Measurements from ENCODE around the gene TMEM205. TPM values are rescaled to one million over a fixed set of nuclear protein-coding genes. Genes with fewer than 3 reads are reported as not detected.

The TMEM205 gene
- total and polyA plus RNA-seq, 12 donors = 135 to 1,314 (median 262) TPM

- Histone ChIP-seq H3K4me3 (no peak overlapping the region), H3K9me3 (replicated peaks in 1 of 3) (no peaks in the 10 kb centered on the region), H3K27ac (no peak overlapping the region), H3K4me1 (replicated peaks in 1 of 2) (no peaks in the 10 kb centered on the region), H3K36me3 (replicated peaks in 1 of 2) (no peaks in the 10 kb centered on the region), H3K27me3 (no peaks in the 10 kb centered on the region)
- no peak for DNase-seq
- TF ChIP-seq CTCF (IDR thresholded peaks at IDR 0.05) = no peak
- no peak for TF ChIP-seq POLR2A (IDR thresholded peaks at IDR 0.05)
- WGBS, 4 donors = 91 to 100% (median 95%) methylated on average over 2 of the region's 2 CpGs
- intact Hi-C loops (cut with DNase I) = no loop called here
These were observed 44.3 kb upstream of the TMEM205 start for GRCh38 chr19:11390359-11390758.

GRCh38 chr19:11387162-11388034 is 41.3 kb upstream of the TMEM205 start:
- peaks cover 3 to 14% of the 10 kb centered on the region in 2 donors for H3K4me1 ChIP-seq (replicated peaks in 1 of 2)
- no peak for DNase-seq
- intact Hi-C loops (cut with DNase I) = loop anchor here in 1 of 2 donors (5.0 kb wide), 1 partner anchor 45 kb away; no protein-coding TSS in a partner anchor
- peak overlapping the region in 1 of 5 donors; percentile 3 for H3K27ac ChIP-seq
- H3K36me3 ChIP-seq (replicated peaks in 1 of 2) = no peaks in the 10 kb centered on the region
- no peak for TF ChIP-seq CTCF (IDR thresholded peaks at IDR 0.05)
- no peak for TF ChIP-seq POLR2A (IDR thresholded peaks at IDR 0.05)
- WGBS, 4 donors = 75 to 81% (median 78%) methylated on average over 19 of the region's 19 CpGs
- no peak overlapping the region for H3K4me3 ChIP-seq
- no peaks in the 10 kb centered on the region for H3K27me3 ChIP-seq
- H3K9me3 ChIP-seq (replicated peaks in 1 of 3) = no peaks in the 10 kb centered on the region

GRCh38 chr19:11384778-11385129 is 38.7 kb upstream of the TMEM205 start:
- intact Hi-C loops (cut with DNase I) = loop anchor here (5.0 kb wide), 3 partner anchors 48 to 98 kb away; partner anchors contain the start of gene ELAVL3 (in 1 of the 2)
- H3K27ac ChIP-seq = peak overlapping the region in 1 of 5 donors; percentile 70
- H3K27me3 ChIP-seq = no peaks in the 10 kb centered on the region
- H3K9me3 ChIP-seq (replicated peaks in 1 of 3) = no peaks in the 10 kb centered on the region
- WGBS, 4 donors = 84 to 88% (median 86%) methylated on average over 5 of the region's 5 CpGs
- TF ChIP-seq POLR2A (IDR thresholded peaks at IDR 0.05) (no peak), CTCF (IDR thresholded peaks at IDR 0.05) (no peak)
- DNase-seq = no peak
- H3K4me3 ChIP-seq = no peak overlapping the region
- no peaks in the 10 kb centered on the region for H3K36me3 ChIP-seq (replicated peaks in 1 of 2)
- peaks cover 14 to 32% of the 10 kb centered on the region in 2 donors for H3K4me1 ChIP-seq (replicated peaks in 1 of 2)

GRCh38 chr19:11383706-11384048 is 37.6 kb upstream of the TMEM205 start:
- Histone ChIP-seq H3K4me3 (peak overlapping the region in 2 of 4 donors; percentile 47 to 64), H3K27ac (peak overlapping the region in 3 of 5 donors; percentile 69 to 83 (median 70)), H3K4me1 (replicated peaks in 1 of 2) (peaks cover 14 to 37% of the 10 kb centered on the region in 2 donors), H3K9me3 (replicated peaks in 1 of 3) (no peaks in the 10 kb centered on the region), H3K36me3 (replicated peaks in 1 of 2) (no peaks in the 10 kb centered on the region), H3K27me3 (no peaks in the 10 kb centered on the region)
- 0 to 1% (median 1%) methylated on average over 5 to 9 of the region's 9 CpGs; no CpG with 5 or more reads in 1 of the 4 donors for WGBS, 4 donors
- TF ChIP-seq CTCF (IDR thresholded peaks at IDR 0.05) = no peak
- TF ChIP-seq POLR2A (IDR thresholded peaks at IDR 0.05) = no peak
- DNase-seq = no peak
- intact Hi-C loops (cut with DNase I) = loop anchor here (5.0 kb wide), 3 partner anchors 49 to 99 kb away; partner anchors contain the start of gene ELAVL3 (in 1 of the 2)

Measured in adrenal gland (tissue), 12 donors.